Measurements from ENCODE around the gene KLHL4. TPM values are rescaled to one million over a fixed set of nuclear protein-coding genes. Genes with fewer than 3 reads are reported as not detected.

KLHL4 gene
- total and polyA plus RNA-seq, 2 of the 8 experiments (the other 6 are each of a cell fraction or from before 2014, with no cell fraction given) = 8.8 to 16.0 TPM

GRCh38 chrX:87571964-87572363 is 54.4 kb downstream of the KLHL4 start:
- Histone ChIP-seq H2BK20ac (ENCODE audit: low read length) (no peak overlapping the region), H3K36me3 (ENCODE audit: control insufficient read depth in 2 of 4, insufficient read depth in 4 of 4, low read length in 3 of 4) (no peaks in the 10 kb centered on the region), H3K4ac (replicated peaks; ENCODE audit: insufficient read length, low read depth, low read length) (no peak overlapping the region), H2BK12ac (ENCODE audit: low read depth, low read length) (no peak overlapping the region), H3K56ac (replicated peaks; ENCODE audit: insufficient read length, low read depth, low read length) (no peak overlapping the region), H3K27ac (ENCODE audit: low read depth, low read length) (no peak overlapping the region), H2BK120ac (replicated peaks; ENCODE audit: low read depth, low read length) (no peak overlapping the region), H3K4me3 (ENCODE audit: extremely low read depth in 1 of 4, insufficient read depth in 2 of 4, low read depth in 3 of 4, low read length in 4 of 4) (no peak overlapping the region), H3K23ac (ENCODE audit: insufficient read length) (no peak overlapping the region), H3K14ac (ENCODE audit: insufficient read length) (no peak overlapping the region), H3K23me2 (ENCODE audit: low read depth, low read length) (no peaks in the 10 kb centered on the region), H4K8ac (ENCODE audit: extremely low read depth, insufficient read depth, low read length) (no peak overlapping the region), H4K91ac (replicated peaks; ENCODE audit: insufficient read length, low read length) (no peak overlapping the region), H2AK5ac (ENCODE audit: low read depth, low read length) (no peak overlapping the region), H2BK5ac (ENCODE audit: low read depth, low read length) (no peak overlapping the region), H3K4me2 (ENCODE audit: insufficient read depth in 1 of 2, low read depth in 2 of 2, low read length in 2 of 2) (no peak overlapping the region), H3K79me2 (ENCODE audit: control insufficient read depth in 1 of 2, insufficient read depth in 2 of 2, low read length in 2 of 2) (no peaks in the 10 kb centered on the region), H3K18ac (ENCODE audit: extremely low read depth, low read length) (no peak overlapping the region), H2AFZ (ENCODE audit: low read length) (no peak overlapping the region), H3K27me3 (replicated peaks in 1 of 4; ENCODE audit: control insufficient read depth in 3 of 4, extremely low read depth in 1 of 4, insufficient read depth in 3 of 4, low read length in 3 of 4) (no peaks in the 10 kb centered on the region), H3K9me3 (ENCODE audit: insufficient read depth in 2 of 2, low read depth in 1 of 2, low read length in 1 of 2) (no peaks in the 10 kb centered on the region), H3K79me1 (ENCODE audit: low read depth, low read length) (no peaks in the 10 kb centered on the region), H4K5ac (ENCODE audit: insufficient read length, low read depth, low read length) (no peak overlapping the region), H4K20me1 (replicated peaks in 1 of 2; ENCODE audit: control insufficient read depth in 1 of 2, insufficient read depth in 2 of 2, low read length in 2 of 2) (no peaks in the 10 kb centered on the region), H3K9ac (replicated peaks in 1 of 4; ENCODE audit: extremely low read depth in 1 of 4, low read depth in 3 of 4, low read length in 3 of 4) (no peak overlapping the region), H3K4me1 (replicated peaks in 1 of 4; ENCODE audit: control insufficient read depth in 3 of 4, insufficient read depth in 4 of 4, low read length in 3 of 4) (no peaks in the 10 kb centered on the region), H2BK15ac (ENCODE audit: low read length) (no peak overlapping the region)
- ChIA-PET CTCF (ENCODE audit: partially characterized antibody) (no interaction called here), POLR2A (ENCODE audit: partially characterized antibody) (no interaction called here)
- FAIRE-seq (no peak), DNase-seq (ENCODE audit: low read depth in 1 of 2, low spot score in 2 of 2) (no peak)
- 100% methylated on average over 1 of the region's 1 CpG; no CpG with 5 or more reads in 1 of the 2 experiments for WGBS, 2 experiments (ENCODE audit: extremely low coverage in 1 of 2, insufficient coverage in 1 of 2, insufficient read length in 1 of 2, insufficient replicate concordance in 2 of 2, low coverage in 1 of 2, low lambda C conversion rate in 2 of 2, missing lambda C conversion rate in 1 of 2)
- TF ChIP-seq BACH1 (IDR thresholded peaks at IDR 0.05; ENCODE audit: low read length) (no peak), NRF1 (IDR thresholded peaks at IDR 0.05; ENCODE audit: low read depth, low read length) (no peak), POLR2A (IDR thresholded peaks at IDR 0.05; ENCODE audit: control extremely low read depth in 1 of 2, low read depth in 2 of 2, low read length in 2 of 2) (no peak), PHF8 (conservative IDR thresholded peaks at IDR 0.05; ENCODE audit: low read depth, low read length) (no peak), FOSL1 (IDR thresholded peaks at IDR 0.05; ENCODE audit: insufficient read depth, low read depth, low read length) (no peak), JUN (IDR thresholded peaks at IDR 0.05; ENCODE audit: low read depth, low read length) (no peak), CEBPB (IDR thresholded peaks at IDR 0.05; ENCODE audit: low read depth, low read length) (no peak), CBX8 (IDR thresholded peaks at IDR 0.05; ENCODE audit: borderline replicate concordance, low read depth, low read length) (no peak), CBX5 (IDR thresholded peaks at IDR 0.05; ENCODE audit: low read depth, low read length) (no peak), TCF12 (IDR thresholded peaks at IDR 0.05; ENCODE audit: low read depth, low read length) (no peak), RAD21 (IDR thresholded peaks at IDR 0.05 in 1 of 2, conservative IDR thresholded peaks at IDR 0.05 in 1 of 2; ENCODE audit: low read depth in 2 of 2, low read length in 2 of 2) (no peak), KDM1A (IDR thresholded peaks at IDR 0.05; ENCODE audit: borderline replicate concordance, low read length) (no peak), SP4 (IDR thresholded peaks at IDR 0.05; ENCODE audit: low read length) (no peak), SIN3A (conservative IDR thresholded peaks at IDR 0.05 in 1 of 2, IDR thresholded peaks at IDR 0.05 in 1 of 2; ENCODE audit: low read depth in 1 of 2, low read length in 2 of 2) (no peak)
- TF ChIP-seq, protein P1, sequence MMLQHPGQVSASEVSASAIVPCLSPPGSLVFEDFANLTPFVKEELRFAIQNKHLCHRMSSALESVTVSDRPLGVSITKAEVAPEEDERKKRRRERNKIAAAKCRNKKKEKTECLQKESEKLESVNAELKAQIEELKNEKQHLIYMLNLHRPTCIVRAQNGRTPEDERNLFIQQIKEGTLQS (IDR thresholded peaks at IDR 0.05; ENCODE audit: insufficient read depth, low read depth, low read length) = no peak
